HG03354 (cell line): ENCODE measurements around the gene ABCC1.

Experiments
- ATAC-seq: cut with Tn5 transposase; IDR thresholded peaks from one replicate; pipeline ENCODE4 v1.9.1; 2021; ENCODE audit warnings: mild to moderate bottlenecking; ENCODE audit not compliant: unreplicated experiment, poor library complexity, severe bottlenecking

ABCC1 gene

GRCh38 chr16:16033208-16033717 lies 83.8 kb downstream of the ABCC1 start:
- no peak for ATAC-seq

GRCh38 chr16:16036359-16036792 lies 87.0 kb downstream of the ABCC1 start:
- no peak for ATAC-seq

DNA sequence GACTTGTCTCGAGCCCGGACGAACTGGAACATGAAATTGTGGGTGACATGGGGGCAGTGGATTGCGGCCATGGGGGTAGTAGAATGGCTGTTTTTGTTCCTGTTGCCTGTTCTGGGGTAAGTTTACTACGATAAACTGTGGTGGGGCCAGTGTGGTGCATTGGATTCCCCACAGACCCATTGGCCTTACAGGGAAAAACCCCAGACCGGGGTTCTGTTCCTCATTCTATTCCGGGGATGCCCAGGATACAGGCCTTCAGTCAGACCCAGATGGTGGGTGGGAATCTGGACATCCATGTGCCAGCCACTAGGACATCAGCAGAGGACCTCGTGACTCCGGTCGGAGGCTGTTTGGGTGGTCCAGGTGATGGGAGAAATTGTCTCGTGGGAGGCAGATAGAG lies 88.1 kb downstream of the ABCC1 start:
- ATAC-seq, result no peak

DNA sequence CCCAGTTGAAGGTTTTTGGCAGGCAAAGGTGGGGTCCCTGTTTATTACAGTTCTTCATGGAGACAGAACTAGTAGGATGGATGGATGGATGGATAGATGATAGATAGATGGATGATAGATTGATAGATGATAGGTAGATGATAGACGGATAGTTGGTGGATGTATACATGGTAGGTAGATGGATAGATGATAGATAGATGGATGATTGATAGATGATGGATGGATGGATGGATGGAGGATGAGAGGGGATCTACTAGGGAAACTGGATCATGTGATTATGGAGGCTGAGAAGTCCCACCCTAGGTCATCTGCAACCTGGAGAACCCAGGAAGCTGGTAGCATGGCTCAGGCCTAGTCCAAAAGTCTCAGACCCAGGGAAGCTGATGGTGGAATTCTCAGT lies 88.6 kb downstream of the ABCC1 start:
- ATAC-seq, result no peak

- ATAC-seq, result no peak
Observed at GRCh38 chr16:16038950-16039349, 89.5 kb downstream of the ABCC1 start.

DNA sequence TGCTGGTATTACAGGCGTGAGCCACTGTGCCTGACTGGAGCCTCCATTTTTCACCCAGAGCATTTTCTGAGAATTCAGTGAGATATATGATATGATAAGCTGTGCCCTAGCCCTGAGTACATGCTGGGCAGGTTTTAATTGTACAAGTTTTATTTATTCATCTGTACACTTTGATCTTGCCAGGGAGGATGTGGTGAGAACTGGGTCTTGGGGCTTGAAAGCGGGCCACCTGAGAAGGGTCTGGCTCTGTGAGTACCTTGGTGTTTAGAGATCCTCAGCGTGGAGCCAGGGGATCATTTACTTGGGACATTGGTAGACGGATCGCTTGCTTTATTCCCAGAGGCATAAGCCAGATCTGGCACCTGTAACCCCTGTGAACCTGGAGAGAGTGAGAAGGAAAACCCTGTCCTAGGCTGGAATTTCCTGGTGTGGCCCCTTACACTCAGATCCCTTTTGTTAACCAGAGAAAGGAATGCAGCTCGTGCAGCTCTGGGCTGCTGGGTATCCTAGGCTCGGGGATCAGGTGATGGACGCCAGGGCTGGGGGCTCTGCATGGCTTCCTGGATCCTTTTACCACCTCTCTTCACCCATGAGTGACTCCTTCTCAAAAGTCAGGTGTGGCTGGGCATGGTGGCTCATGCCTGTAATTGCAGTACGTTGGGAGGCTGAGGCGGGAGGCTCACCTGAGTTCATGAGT lies 91.9 kb downstream of the ABCC1 start:
- ATAC-seq, result no peak

- no peak for ATAC-seq
Observed at GRCh38 chr16:16042076-16042475, 92.7 kb downstream of the ABCC1 start.

DNA sequence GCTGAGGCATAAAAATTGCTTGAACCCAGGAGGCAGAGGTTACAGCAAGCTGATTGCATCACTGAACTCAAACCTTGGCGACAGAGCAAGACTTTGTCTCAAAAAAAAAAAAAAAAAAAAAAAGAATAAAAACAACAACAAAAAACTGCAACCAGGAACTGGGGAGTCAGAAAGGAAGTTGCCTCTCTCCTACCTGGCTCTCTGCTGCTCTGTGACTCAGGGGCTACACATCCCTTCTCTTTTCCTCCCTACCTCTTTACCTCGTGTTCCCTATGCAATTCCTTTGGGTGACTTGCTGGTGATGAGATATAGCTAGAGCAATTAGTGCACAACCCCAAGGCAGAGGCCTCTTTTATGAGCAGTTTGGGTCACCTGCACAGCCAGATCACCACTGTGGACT lies 95.9 kb downstream of the ABCC1 start:
- no peak for ATAC-seq

DNA sequence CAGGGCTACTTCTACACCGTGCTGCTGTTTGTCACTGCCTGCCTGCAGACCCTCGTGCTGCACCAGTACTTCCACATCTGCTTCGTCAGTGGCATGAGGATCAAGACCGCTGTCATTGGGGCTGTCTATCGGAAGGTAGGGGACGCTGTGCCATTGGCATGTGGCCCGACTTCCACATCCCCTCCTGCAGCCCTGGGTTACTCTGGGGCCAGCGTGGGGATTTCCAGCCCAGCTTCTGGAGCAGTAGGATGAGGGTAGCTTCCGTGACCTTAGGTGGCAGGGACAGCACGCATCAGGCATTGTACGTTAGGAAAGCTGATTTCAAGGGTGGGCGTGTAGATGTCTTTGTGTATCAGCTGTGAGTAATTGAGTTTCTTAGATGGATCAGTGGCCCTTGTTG lies 96.5 kb downstream of the ABCC1 start:
- no peak for ATAC-seq

DNA sequence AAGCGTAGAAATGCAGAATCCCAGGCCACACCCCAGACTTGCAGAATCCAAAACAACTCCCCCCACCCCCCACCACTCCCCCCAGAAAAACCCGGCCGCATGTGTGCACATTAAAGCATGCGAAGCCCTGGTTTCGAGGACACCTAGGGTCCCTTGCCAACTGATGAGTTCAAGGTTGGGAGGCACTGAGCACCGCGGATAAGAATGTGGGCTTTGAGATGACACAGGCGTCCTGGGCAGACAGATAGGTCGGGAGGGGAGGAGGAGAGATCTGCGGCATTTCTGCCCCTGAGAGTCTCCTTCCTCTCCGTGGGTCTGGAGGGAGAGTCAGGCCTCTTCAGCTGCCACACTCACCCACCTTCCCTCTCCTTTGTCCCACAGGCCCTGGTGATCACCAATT lies 98.3 kb downstream of the ABCC1 start:
- ATAC-seq, result no peak

DNA sequence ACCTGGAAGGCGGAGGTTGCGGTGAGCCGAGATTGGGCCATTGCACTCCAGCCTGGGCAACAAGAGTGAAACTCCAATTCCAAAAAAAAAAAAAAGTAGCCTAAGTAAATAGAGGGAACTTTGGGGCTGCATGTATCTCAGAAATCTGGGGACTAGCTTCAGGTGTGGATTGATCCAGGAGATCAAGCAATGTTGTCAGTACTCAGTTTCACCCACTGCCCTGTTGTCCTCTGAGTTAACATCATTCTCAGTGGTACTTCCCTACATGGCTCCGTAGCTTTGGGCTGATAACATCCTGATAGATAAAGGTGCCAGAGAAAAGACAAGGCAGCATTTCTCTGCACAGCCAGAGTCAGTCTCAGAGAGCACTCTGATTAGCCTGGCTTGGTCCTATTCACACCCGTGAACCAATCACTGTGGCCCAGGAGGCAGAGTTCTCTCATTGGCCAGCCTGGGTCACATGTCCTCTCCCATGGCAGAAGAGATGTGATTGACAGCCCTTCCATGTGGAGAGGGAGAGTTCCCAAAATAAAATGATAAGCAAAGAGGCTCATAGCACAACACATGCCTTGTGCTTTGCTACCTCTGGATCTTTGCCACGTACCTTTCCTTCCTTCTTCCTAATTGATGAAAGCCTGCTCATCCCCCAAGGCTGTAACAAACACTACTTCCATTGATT lies 99.6 kb downstream of the ABCC1 start:
- ATAC-seq, result no peak

DNA sequence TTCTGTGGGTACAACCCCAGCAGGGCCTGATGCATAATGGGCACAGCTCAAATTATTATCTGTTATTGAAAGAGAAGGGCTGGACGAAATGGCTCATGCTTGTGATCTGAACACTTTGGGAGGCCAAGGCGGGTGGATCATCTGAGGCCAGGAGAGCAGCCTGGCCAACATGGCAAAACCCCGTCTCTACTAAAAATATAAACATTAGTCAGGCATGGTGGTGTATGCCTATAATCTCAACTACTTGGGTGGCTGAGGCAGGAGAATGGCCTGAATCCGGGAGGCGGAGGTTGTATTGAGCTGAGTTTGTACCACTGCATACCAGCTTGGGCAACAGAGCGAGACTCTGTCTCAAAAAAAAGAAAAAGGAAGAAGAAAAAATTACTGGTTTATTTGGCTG lies 100.7 kb downstream of the ABCC1 start:
- ATAC-seq, result no peak

DNA sequence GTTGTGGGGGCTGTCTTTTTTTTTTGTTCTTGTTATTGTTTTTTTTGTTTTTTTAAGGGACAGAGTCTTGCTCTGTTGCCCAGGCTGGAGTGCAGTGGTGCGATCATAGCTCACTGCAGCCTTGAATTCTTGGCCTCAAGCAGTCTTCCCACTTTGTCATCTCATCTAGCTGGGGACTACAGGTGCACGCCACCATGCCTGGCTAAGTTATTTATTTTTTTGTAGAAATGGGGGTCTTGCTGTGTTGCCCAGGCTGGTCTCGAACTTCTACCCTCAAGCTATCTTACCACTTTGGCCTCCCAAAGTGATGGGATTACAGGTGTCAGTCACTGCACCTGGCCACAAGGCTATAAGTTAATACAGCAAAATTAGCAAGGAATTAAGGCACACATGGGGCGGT lies 101.7 kb downstream of the ABCC1 start:
- ATAC-seq, result no peak

- ATAC-seq, result no peak
Observed at GRCh38 chr16:16052916-16053315, 103.5 kb downstream of the ABCC1 start.

DNA sequence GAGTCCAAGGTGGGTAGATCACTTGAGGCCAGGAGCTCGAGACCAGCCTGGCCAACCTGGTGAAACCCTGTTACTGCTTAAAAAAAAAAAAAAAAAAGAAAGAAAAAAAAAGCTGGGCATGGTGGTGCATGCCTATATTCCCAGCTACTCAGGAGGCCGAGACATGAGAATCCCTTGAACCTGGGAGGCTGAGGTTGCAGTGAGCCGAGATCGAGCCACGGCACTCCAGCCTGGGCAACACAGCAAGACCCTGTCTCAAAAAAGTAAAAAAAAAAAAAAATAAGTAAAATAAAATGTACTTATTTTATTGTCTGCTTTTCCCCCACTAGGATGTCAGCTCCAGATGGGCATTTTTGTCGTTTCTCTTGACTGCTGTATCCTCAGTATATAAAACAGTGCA lies 107.7 kb downstream of the ABCC1 start:
- ATAC-seq, result no peak

- ATAC-seq, result no peak
Observed at GRCh38 chr16:16059160-16059559, 109.7 kb downstream of the ABCC1 start.

DNA sequence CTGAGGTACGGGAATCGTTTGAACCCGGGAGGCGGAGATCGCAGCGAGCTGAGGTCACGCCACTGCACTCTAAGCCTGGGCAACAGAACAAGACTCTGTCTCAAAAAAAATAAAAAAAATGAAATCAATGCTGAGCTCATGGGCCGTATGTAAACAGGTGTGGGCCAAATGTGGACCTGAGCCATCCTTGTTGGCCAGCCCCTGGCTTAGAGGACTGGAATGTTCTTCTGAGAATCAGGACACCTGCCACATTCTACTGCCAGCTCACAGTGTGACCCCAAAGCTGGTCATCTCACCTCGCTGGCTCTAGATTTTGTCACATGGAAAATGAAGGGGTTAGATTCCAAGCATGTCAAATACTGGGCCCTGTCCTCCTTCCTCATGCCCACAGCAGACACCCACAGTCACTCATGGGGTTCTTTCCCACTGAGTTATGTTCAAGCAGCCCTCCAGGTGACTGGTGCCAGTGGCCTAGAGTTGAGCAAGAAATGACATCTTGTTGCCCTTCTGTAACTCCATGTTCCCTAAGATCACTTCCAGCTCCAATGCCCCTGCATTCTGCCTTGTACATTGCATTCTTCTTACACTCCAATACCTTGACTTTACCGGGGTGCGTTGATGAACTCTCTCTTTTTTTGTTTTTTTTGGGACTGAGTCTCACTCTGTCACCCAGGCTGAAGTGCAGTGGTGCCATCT lies 110.6 kb downstream of the ABCC1 start:
- no peak for ATAC-seq

- ATAC-seq, result no peak
Observed at GRCh38 chr16:16062023-16062937, 112.9 kb downstream of the ABCC1 start.

DNA sequence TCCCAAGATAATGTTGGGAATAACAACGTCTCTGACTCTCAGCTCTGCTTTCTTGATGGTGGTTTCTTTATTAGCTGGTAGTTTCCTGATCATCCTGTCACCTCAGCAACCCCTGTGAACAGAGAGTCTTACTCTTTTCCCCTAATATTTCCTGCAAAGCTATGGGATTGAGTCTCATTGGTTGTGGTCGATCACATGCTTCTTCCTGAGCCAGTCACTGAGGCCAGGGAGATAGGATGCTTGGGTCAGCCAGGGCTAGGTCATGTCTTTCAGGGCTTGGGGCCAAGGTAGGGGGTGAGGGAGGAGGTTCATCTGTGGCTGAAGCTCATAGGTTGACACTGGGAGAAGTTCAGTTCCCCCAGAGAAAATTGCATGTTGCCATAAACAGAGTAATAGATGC lies 114.3 kb downstream of the ABCC1 start:
- no peak for ATAC-seq

DNA sequence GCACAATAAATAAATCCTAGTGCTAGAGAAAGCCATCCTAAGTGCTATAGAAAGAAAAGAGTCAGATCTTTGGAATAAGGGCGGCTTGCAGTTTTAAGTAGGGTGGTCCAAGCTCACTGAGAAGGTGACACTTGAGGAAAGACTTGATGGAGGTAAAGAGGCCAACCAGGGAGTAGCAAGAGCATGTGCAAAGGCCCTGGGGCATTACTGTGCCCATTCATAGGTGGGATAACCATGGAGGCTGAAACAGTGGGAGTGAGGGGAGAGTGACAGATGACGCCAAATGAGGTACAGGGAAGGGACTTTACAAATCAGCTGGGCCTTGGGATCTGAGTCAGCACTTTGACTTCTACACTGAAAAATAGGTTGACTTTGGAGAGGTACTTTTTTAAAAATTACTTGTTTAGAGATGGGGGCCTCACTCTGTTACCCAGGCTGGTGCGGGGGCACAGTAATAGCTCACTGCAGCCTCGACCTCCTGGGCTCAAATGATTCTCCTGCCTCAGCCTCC lies 115.5 kb downstream of the ABCC1 start:
- ATAC-seq, result no peak
